ENCODE measurements around the gene ACOT7.

Gene ACOT7

DNA sequence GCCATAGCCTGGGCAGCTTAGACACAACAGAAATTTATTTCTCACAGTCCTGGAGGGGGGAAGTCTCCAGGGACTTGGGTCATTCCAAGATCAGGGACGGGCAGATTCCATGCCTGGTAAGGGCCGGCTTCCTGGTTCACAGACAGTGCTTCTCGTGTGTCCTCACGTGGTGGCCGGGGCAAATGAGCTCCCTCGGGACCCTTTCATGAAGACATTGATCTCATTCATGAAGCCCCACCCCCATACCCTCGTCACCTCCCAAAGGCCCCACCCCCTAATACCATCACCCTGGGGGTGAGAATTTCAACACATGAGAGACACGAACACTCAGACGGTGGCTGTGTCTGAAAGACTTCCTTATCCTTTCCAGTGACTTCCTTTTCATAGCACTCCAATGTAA lies 51.5 kb downstream of the ACOT7 start:
- DNase-seq, result no peak

DNA sequence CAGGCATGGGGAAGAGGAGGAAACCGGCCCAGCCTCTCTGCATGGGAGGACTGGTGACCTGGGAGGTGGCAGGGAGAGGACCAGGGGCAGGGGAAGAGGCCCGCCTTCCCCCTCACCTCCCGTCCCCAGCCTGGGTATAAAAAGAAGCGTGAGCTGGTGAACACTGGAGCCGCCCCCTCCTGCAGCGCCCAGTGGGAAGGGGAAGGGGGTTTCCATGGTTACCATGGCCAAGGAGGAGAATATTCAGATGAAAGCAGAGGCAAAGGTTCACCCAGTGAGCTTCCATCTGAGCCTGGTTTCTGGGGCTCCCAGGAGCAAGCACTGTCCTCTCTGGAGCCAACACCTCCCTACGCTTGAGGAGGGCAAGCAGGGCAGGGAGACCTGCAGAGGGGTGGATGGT lies 54.9 kb downstream of the ACOT7 start:
- DNase-seq, result no peak

DNA sequence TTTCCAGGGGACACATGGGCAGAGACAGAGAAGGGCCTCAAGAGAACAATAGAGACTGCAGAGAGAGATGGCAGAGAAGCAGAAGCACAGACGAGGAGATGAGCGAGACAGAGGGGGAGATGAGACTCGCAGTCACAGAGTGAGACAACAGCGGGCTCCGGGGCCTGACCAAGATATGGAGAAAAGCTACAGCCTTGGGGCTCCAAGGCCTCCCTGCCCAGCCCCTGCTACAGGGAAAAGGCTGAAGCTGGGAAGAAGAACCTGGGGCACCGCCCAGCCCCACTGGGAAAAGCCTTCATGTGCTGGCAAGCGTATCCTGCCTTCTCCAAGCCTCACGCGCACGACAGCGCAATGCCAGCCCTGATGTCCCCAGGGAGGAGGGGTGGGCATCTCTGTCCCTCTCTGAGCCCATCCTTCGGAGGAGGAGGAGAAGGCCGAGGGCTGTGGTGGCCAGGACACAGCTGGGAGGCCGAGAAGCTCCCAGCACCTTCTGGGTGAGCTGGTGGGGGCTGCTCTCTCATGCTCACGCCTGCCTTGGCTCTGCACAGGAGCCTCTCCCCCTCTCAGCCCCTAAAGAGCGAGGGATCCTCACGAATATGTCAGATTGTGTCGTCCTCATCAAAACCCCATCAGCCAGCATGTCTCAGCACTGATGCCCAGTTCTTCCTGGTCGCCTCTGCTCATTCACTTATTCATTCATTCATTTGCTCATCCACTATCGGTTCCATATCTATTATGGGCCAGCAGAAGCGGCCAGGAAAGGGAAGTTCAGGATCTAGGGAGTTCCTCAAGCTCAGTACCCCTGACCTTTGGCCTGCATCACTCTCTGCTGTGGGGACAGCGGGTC lies 56.6 kb downstream of the ACOT7 start:
- no peak for DNase-seq

DNA sequence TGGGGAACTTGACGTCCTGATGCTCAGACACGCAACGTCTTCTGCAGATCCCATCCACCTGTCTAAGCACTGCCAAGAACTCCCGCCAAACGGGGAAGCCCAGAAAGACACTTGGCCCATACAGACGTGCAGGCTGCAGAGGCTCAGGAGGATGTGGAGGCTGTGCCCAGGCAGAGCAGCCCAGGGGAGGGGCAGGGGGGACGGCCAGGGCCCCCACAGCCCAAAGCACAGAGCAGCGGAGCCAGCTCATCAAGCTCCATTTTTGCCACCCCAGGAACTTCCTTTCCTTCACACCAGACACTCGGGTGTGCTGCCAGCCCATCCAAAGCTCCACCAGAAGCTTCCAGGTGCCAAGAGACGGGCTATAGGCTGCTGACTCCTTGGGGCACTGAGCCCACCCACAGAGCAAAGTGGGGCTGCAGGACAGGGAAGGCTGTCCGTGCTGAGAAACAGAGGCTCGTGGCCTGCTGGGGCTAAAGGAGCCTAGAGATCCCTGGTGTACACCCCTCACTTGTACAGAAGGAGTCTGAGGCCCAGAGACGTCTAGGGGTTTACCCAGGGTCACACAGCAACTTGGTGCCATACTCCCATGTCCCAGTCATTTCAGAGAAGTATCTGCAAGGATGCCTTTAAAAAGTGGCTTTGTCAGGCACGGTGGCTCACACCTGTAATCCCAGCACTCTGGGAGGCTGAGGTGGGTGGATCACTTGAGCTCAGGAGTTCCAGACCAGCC lies 59.1 kb downstream of the ACOT7 start:
- no peak for DNase-seq

DNA sequence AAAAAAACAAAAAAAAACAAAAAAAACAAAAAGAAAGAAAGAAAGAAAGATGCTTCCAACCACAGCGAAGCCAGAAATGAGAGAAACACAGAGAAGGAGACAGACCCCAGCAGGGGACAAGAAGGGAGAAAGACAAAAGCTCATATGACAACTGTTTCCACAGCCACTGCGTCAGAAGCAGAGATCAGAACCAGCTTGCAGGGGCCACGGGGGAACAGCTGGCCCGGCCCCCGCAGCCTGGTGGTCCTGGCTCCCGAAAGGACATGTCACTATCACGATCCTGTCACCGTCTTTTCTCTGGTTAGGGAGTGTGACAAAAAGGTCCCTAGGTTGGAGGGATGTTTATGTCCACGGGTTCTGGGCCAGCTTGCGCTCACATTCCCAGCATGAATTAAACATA lies 60.7 kb downstream of the ACOT7 start:
- no peak for DNase-seq

DNA sequence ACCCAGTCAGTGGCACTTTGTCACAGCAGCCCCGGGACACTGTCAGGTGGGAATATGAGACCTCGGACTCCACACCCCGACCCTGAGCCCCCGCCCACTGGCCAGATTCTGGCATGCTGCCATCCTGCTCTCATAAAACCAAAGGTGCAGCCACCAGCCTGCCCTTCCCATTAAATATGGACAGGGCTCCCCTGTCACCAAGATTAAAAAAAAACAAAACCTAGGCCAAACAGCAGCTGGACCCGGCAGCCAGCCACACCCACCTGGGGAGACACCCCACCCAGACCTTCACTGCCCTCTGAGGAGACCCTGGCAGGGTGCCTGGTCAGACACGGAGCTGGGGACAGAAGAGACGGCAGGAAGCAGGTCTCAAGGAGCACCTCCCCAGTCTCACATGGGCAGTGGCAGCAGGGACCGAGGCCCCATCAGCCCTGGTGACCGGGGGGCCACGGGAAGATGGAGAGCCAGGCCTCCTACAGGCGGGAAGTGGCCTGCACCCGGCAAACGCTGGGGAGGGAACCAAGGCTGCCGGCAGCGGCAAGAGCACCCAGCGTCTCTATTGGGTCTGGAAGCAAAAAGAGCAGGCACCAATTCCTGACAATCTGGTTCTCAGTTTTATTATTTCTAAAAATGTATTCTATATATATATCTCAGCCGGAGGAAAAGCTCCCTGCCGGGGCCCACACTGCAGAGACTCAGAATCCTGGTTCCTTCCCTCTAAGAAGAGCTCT lies 61.9 kb downstream of the ACOT7 start:
- no peak for DNase-seq

DNA sequence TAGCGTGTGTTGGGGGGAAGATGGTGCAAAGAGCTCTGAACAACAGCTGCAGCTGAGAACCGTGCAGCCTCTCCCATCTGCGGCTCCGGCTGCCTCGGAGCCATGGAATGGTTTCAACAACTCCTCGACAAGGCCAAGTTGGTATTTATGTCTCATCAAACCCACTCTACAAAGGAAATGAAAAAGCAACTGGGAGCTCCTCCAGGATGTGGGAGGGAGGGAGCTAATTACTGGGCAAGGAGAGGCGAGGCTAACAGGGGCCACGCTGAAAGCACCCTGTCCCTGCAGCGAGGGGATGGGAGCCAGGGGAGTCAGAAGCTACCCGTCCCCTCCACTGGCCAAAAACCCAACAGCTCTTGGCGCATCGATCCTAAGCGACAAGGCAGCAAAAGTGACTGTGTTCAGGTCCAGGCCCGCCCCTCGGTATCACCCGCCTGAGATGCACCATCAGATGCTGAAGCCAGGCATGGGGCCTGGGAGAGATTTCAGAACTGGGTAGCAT lies 63.1 kb downstream of the ACOT7 start:
- peak in 8 of 14 donors; percentile 15 to 75 (median 44) for DNase-seq

DNA sequence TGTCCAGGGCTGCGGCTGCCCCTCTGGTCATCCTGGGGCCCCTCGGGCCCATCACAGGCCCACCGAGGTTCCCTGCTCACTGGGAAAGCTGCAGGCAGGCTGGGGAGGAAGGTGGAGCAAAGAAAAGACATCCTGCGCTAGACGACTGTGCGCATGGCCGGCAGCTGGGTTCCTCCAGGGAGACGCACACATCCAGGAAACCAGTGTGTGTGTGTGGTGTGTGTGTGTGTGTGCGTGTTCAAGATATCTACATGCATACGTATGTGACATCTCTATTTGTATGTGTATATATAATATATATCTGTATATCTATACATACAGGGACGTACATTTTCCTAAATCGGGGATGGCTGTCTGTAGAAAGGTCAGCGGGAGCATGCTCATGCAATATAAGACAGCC lies 63.7 kb downstream of the ACOT7 start:
- DNase-seq, result no peak

DNA sequence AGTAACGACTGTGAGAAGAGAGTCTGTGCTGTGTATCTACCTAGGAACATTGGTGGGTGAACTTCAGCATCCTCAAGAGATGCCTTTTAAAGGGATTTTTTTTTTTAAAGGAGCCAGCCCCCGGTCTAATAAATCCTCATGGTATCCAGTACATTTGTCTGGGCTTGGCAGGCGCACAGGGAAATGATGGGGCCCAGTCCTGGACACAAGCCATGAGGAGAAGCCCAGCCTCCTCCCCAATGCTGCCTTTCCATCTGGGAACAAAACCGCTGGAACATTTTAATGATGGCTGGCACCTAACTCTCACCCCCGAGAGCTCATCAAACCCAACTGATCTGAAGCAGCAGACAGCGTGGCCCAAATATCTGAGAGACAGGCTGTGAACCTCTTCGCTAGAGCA lies 64.2 kb downstream of the ACOT7 start:
- DNase-seq, result peak in 2 of 14 donors; percentile 2 to 34

DNA sequence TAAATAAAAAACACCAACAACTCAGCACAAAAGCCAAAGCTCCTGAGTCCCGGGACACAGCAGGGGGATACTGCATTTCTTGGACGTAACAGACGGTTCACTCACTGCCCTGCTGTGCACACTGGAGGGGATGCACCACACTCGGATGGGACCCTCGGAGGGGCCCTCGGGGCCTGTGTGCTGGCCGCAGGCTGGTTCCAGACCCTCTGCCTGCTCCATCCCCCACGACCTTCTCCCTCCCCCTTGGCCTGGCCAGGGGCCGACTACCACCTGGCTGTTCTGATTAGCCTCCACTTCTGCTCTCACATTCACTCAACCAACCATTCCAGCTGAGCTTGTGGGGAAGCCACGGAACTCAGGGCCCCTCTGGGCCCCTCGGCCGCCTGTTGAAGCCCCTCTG lies 64.9 kb downstream of the ACOT7 start:
- no peak for DNase-seq

DNA sequence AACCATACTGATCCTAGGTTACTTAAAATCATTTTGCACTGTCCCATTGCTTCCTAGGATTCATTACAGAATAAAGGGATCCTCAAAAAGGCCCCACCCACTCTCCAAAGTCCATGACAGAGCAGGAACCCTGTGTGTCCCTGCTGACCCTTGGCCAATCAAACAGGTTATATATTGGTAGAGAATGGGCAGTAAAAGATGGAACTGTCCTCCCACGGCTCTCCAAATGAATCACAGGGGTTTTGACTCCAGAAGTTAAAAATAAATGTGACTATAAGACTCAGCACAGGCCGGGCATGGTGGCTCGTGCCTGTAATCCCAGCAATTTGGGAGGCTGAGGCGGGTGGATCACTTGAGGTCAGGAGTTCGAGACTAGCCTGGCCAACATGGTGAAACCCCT lies 65.5 kb downstream of the ACOT7 start:
- DNase-seq, result no peak

DNA sequence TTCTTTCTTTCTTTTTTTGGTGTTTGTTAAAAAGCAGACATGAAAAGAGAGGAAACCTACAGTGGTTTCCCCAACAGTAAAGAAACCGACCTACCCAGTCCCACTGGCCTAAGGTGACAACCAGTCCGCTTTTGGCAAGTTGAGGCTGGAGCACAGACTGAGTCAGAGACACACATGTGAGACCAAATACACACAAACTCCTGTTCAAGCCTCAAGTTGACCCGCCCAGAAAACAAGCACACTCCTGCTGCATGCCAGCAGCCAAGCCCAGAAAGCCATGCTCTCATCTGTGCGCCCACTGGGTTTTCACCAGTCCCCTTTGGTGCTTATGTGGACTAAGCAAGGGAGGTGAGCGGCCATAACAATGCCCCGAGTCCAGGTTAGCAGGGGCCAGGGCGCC lies 68.1 kb downstream of the ACOT7 start:
- DNase-seq, result no peak

DNA sequence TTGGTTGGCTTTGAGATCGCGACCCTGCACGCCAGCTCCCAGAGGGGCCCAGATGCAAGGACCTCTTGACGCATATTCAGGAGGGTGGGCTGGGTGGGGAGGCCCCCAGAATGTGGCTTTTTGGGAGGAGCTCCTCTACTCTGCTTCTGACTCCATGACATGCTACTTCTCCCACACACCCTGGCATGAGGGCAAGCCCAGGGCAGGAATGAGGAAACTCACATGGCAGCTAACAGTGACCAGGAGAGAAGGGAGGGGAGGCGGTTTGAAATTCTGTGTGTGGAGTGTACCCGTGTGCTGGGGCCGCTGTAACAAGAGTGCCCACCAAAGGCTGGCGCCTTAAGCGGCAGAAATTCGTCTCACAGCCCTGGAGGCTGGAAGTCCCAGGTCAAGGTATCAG lies 71.4 kb downstream of the ACOT7 start:
- no peak for DNase-seq

DNA sequence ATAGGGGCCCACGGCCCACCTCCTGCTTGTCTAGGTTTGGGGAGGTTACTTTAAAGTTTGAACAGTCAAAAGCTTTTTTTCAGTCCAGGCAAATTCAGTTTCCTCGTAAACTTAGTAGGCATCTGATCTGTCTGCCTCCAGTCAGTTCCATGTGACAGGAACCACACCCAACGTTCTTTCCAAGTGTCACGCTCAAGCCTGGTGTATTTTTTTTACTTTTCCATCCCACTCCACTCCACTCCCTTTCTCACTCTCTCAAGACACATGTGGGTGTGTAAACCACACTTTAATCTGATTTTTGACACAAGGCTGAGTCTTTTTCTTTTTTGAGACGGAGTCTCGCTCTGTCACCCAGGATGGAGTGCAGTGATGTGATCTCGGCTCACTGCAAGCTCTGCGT lies 72.4 kb downstream of the ACOT7 start:
- no peak for DNase-seq

DNA sequence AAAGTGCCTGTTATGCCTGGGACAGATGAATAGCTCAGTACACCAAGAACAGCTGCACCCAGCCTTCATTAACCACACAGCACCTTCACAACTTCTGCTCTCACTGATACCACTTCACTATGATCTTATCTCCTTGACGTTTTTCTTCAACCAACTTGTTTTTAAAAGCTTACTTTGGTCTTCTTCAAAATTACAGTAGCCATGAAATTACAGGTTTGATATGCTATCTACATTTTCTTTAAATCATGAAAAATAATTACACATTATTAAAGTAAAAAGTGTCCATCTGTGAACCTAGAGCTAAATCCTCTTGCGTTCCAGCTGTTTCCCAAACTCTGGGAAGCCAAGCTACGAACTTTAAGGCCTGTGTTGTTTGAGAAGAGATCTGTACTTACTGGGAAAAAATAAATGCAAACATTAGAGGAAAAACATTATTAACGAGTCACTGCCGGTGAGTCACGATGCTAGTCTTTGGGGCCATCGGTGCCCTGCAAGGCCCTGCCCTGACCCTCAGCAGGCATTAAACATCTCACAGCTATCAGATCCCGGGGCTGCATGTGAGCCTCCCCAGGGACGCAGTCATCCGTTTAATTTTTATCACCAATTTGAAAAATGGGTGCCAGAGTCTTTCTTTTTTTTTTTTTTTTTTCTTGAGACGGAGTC lies 76.3 kb downstream of the ACOT7 start:
- no peak for DNase-seq

DNA sequence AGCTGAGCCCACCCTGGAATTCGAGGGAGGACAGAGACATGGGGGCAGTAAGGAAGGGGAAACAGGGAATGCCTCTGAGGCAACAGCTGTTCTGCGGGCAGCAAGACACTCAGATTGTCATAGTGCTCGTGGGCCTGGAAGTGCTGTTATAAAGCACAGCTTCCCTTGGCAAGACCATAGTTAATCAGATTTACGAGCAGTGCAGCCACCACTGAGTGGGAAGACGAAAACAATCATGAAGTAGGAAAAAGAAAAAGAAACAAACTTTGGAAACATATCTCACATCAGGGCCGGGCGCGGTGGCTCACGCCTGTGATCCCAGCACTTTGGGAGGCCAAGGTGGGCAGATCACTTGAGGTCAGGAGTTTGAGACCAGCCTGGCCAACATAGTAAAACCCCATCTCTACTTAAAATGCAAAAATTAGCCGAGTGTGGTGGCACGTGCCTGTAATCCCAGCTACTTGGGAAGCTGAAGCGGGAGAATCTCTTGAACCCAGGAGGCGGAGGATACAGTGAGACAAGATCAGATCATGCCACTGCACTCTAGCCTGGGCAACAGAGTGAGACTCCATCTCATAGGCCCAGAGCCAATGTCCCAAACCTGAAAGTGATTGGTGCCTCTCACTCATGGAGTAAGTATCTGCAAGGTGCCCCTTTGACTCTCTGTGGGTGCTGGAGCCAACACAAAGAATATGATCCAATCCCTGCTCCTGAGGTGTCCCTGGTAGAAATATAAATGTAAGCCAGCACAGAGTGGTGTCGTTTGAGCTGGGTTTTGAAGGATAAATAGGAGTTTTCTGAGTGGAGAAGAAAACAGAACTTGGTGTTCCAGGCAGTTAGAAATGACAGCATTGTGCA lies 77.1 kb downstream of the ACOT7 start:
- DNase-seq, result no peak

DNA sequence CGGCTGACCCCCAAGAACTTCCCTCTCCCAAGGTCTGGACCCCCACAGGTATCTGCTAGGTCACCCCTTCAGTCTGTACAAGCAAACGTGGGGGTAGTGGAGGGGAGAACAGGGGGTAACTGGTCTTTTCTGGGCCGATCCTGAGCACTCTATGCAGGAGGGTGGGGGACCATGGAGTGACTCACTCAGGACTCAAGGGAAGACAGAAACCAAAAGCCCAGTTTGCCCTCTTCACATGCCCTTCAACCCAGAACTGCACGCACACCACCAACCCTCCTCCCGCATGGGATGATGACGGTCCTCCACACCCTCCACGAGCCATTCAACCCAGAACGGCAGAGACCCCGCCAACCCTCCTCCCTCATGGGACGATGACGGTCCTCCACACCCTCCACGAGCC lies 79.1 kb downstream of the ACOT7 start:
- no peak for DNase-seq

DNA sequence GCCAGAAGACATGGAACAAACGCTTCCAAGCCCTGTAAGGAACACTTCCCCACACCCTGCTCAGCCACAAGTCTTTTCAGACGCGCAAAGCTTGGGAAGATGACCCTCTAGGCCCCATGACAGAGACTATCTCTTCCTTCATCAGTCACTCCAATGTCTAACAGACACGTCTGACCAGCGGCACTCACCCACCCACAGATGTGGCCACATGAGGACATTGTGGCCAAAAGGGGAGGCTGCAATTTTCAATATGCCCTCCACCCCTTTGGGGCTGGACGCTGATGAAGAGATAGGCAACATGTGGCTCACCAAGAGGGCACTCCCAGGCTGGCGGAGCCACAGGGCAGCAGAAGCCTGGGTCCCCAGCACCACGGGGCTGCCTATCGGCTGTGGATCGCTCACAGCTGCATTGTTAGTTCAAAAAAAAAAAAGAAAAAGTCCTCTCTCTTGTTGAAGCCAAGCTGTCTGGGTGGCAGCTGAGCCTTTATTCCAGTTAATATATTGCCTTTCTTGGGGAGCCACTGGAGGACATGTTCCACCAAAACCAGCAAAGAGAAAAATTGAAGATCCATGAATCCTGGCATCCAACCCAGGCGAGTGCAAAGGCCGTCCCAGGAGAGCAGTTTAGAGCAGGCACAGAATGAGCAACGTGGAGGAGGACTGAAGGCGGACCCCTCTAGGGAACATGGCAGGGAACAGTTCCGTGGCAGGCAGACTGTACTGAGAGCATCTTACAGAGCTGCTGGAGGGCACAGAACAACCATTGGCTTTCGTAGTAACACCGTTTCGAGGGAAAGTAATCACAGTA lies 80.0 kb downstream of the ACOT7 start:
- no peak for DNase-seq

DNA sequence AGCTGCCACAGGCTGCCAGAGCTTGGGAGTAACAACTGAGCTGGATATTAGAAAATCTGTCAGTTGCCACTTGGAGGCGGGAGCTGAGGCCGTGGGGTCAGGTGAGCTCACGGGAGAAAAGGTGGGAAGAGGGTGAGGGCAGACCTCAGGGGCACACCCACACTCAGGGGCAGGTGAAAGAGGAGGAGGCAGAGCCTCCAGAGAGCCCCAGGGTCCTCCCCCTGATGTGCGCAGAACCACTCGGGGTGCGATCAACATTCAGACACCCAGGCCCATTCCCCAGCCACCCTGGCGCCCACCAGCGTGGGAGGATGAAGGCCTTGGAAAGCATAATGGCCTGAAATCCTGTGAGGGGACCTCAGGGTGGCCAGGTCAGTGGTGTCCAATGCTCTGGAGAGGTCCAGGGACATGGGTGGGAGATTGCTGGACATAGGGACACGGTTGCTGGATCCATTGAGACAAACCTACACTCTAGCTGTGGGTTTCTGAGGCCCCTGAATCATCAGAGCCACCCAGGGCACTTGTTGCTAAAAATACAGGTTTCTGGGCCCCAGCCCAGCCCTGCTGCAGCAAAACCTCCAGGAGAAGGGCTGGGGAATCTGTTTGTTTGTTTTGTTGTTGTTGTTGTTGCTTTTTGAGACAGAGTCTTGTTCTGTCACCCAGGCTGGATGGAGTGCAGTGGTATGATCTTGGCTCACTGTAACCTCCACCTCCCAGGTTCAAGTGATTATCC lies 83.3 kb downstream of the ACOT7 start:
- no peak for DNase-seq

DNA sequence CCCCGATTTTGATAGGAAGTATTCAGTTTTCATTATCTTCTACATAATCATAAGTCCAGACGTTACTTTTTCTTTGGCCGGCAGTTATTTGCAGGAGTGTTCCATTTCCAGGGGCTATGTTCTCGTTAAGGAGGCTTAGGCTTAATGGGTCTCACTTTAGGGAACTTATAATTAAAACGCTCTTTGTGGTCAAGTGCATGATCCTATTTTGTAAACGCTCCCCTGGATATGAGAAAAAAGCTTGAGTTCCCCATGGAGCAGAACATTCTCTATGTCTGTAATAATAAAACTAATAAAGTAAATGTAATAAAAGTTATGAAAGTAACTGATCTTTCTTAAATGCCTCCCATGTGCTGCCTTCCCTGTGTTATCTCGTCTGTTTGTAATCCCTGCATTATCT lies 84.0 kb downstream of the ACOT7 start:
- no peak for DNase-seq

Data from C1 segment of cervical spinal cord (tissue), 14 donors.